Left ventricle myocardium inferior (tissue), 1 donor: ENCODE measurements around the gene WNT8A. TPM values are rescaled to one million over a fixed set of nuclear protein-coding genes. Genes with fewer than 3 reads are reported as not detected.

ENCODE experiments used
- DNase-seq: peaks from one replicate; pipeline ENCODE4 v3.0.0-alpha.2; 2020
- H3K27ac ChIP-seq: fragments of 200-600 bp; replicated peaks from 2 replicates; pipeline ENCODE4 v1.8.0; 2021
- H3K27me3 ChIP-seq: fragments of 200-600 bp; 2 replicates; pipeline ENCODE4 v1.8.0; 2021; ENCODE audit warnings: low read depth
- H3K36me3 ChIP-seq: fragments of 200-600 bp; 2 replicates; pipeline ENCODE4 v1.8.0; 2021
- H3K4me1 ChIP-seq: fragments of 200-600 bp; 2 replicates; pipeline ENCODE4 v1.8.0; 2021
- H3K4me3 ChIP-seq: fragments of 200-600 bp; 2 replicates; pipeline ENCODE4 v1.8.0; 2021; ENCODE audit warnings: mild to moderate bottlenecking, moderate library complexity
- H3K9me3 ChIP-seq: fragments of 200-600 bp; replicated peaks from 2 replicates; pipeline ENCODE4 v1.8.0; 2021
- intact Hi-C: fragments of 100-400 bp; cut with micrococcal nuclease; formaldehyde crosslinking; loops from one replicate; pipeline ENCODE4 v1.11.0; 2022
- total RNA-seq: library from RNA; stranded (reverse); fragmentation: NEBNext Ultra II Directional; extraction: Animal tissue kit (Norgen Biotek cat#: 25700); gene quantifications from one replicate; pipeline ENCODE4 v1.2.1, GENCODE V29; 2021
- TF ChIP-seq, protein P1 (sequence below): fragments of 200-600 bp; IDR thresholded peaks from 2 replicates; pipeline ENCODE4 v1.8.0; 2021; ENCODE audit warnings: antibody characterized with exemption, mild to moderate bottlenecking, borderline replicate concordance
- donor health status: DM: no; HTN: yes; CAD: no; lungs with severe emphysema.

The WNT8A gene
- total RNA-seq, 1 donor from 2014 or later: not detected

DNA sequence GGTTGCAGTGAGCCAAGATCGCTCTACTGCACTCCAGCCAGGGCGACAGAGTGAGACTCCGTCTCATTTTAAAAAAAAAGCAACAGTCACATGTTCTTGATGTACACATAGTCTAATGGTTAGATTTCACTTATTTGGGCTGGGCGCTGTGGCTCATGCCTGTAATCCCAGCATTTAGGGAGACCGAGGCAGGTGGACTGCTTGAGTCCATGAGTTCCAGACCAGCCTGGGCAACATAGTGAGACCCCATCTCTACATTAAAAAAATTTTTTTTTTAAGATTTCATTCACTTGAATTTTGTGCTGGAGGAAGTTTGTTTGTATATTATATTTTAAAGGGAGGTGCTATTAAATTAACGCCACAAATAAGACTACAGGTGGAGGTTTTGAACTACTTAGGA lies 21.9 kb downstream of the WNT8A start:
- H3K4me1 ChIP-seq: no peaks in the 10 kb centered on the region
- no peak for DNase-seq

DNA sequence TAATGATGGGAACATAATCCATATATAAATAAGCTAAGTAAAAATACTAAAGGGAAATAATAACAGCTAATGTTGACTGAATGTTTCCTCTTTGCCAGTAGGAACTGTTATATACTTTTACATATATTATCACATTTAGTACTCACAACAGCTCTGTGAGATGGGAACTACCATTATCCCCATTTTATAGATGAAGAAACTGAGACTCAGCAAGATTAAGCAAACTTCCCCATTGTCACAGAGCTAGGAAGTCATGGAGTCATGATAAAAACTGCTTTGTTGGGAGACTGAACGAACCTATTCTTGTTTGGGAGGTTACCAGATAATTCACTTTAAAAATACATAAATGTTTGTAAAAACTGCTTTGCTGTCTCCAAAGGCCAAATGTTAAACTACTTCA lies 23.4 kb downstream of the WNT8A start:
- DNase-seq: no peak
- H3K4me1 ChIP-seq: no peaks in the 10 kb centered on the region
- H3K9me3 ChIP-seq: no peaks in the 10 kb centered on the region
- peaks cover 23% of the 10 kb centered on the region for H3K27me3 ChIP-seq
- intact Hi-C loops: no loop called here
- no peak overlapping the region for H3K4me3 ChIP-seq
- no peak overlapping the region for H3K27ac ChIP-seq
- TF ChIP-seq, protein P1, sequence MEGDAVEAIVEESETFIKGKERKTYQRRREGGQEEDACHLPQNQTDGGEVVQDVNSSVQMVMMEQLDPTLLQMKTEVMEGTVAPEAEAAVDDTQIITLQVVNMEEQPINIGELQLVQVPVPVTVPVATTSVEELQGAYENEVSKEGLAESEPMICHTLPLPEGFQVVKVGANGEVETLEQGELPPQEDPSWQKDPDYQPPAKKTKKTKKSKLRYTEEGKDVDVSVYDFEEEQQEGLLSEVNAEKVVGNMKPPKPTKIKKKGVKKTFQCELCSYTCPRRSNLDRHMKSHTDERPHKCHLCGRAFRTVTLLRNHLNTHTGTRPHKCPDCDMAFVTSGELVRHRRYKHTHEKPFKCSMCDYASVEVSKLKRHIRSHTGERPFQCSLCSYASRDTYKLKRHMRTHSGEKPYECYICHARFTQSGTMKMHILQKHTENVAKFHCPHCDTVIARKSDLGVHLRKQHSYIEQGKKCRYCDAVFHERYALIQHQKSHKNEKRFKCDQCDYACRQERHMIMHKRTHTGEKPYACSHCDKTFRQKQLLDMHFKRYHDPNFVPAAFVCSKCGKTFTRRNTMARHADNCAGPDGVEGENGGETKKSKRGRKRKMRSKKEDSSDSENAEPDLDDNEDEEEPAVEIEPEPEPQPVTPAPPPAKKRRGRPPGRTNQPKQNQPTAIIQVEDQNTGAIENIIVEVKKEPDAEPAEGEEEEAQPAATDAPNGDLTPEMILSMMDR: no peak
- no peaks in the 10 kb centered on the region for H3K36me3 ChIP-seq

More for the DNA sequence above, 21.9 kb downstream of the WNT8A start:
- Histone ChIP-seq H3K27ac (no peak overlapping the region), H3K36me3 (no peaks in the 10 kb centered on the region), H3K27me3 (peaks cover 22% of the 10 kb centered on the region), H3K4me3 (no peak overlapping the region), H3K9me3 (no peaks in the 10 kb centered on the region)
- intact Hi-C loops: no loop called here
- TF ChIP-seq, protein P1: no peak

DNA sequence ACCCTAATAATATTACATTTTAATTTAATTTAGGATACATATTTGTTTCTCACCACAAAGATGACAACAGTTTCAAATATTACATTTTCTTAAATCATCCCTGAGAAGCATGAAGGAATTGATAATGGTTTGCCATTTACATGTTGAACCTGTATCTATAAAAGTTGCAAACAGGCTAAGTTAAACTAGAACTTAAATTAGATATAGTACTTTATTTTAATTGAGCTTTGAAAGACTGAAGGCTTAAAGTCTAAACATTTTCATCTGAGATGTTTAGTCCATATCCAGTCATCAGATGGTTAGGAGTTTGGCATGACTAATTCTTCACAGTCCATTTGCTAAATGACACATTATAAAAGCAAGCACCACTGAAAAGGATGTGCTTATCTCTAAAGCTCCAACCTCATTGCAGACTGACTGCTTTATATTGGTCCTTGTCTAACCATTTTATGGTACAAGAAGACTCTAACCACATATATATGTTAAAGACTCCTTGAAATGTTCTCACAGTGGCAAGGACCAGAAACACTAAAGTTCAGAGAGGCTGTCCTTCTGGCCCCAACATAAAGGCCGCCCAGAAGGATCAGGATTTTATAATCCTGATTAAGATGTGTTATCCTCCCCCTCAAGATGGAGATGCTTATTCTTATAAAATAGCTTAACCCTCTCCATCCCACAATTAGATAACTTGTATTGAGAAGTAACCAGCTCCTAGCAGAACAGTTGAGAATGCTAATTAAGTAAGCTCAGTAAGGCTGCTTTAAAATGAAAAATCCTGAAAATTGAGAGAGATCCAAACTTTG lies 25.8 kb downstream of the WNT8A start:
- Histone ChIP-seq H3K27ac (no peak overlapping the region), H3K27me3 (peaks cover 23% of the 10 kb centered on the region), H3K9me3 (no peaks in the 10 kb centered on the region), H3K4me3 (no peak overlapping the region), H3K4me1 (no peaks in the 10 kb centered on the region), H3K36me3 (no peaks in the 10 kb centered on the region)
- intact Hi-C loops: no loop called here
- DNase-seq: no peak
- TF ChIP-seq, protein P1: no peak

DNA sequence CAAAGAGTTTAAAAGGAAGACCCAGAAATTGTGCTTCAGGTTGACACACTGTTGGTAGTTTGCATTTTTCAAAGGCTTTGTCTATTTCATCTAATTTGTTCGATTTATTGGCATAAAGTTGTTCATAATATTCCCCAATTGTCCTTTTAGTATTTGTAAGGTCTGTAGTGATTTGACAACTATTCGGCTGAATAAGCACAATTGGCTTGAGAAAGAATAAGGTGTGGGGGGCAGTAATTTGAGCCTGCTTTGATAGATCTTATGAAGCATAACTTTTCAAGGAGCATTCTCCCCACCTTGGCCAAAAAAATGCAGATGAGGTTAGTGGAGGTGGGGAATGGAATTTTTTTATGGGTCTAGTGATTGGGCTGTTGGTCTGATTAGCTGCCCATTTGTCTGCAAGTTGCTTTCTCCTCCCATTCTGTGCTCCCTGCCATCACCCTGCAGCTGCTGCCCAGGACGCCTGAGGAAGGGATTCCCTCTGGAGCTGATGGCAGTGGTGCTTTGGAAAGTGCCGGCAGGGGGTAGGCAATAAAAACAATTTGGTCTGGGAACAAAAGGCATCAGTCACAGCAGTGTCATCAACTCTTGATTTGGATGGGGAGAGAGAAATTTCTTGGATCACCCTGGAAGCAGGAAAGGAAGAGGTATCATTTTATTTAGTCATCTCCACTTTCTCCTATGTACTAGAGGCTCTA lies 26.6 kb downstream of the WNT8A start:
- no peak overlapping the region for H3K4me3 ChIP-seq
- no peaks in the 10 kb centered on the region for H3K36me3 ChIP-seq
- DNase-seq: no peak
- peaks cover 21% of the 10 kb centered on the region for H3K27me3 ChIP-seq
- no peak overlapping the region for H3K27ac ChIP-seq
- intact Hi-C loops: no loop called here
- H3K9me3 ChIP-seq: no peaks in the 10 kb centered on the region
- TF ChIP-seq, protein P1: no peak
- H3K4me1 ChIP-seq: no peaks in the 10 kb centered on the region

DNA sequence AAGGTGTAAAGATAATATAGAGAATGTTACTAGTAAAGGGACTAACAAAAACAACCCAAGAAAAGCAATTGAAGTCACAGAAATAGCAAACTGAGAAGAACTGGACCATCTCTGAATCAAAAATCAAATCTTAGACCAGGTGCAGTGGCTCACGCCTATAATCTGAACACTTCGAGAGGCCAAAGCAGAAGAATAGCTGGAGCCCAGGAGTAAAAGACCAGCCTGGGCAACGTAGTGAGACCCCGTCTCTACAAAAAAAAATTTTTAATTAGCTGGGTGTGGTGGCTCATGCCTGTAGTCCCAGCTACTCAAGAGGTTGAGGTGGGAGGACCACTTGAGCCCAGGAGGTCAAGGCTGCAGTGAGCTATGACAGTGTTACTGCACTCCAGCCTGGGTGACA lies 27.3 kb downstream of the WNT8A start:
- no peak overlapping the region for H3K27ac ChIP-seq
- no peaks in the 10 kb centered on the region for H3K36me3 ChIP-seq
- no peaks in the 10 kb centered on the region for H3K9me3 ChIP-seq
- TF ChIP-seq, protein P1: no peak
- no peak overlapping the region for H3K4me3 ChIP-seq
- DNase-seq: no peak
- intact Hi-C loops: no loop called here
- no peaks in the 10 kb centered on the region for H3K4me1 ChIP-seq
- peaks cover 15% of the 10 kb centered on the region for H3K27me3 ChIP-seq
